Upper lobe of left lung (tissue), 4 donors: Measurements from ENCODE around the gene MROH7.

Source experiments
- EP300 ChIP-seq, 4 donors: sonication (generic); formaldehyde crosslinking; IDR thresholded peaks; one replicate each; pipeline ENCODE4 v1.5.1; 2017; ENCODE audit warnings: antibody characterized with exemption in 4 of 4, control low read depth in 2 of 4
- POLR2A ChIP-seq, 4 donors: fragments of 450-650 bp; IDR thresholded peaks; one replicate each; pipeline ENCODE4 v1.5.1; 2016 to 2017; ENCODE audit warnings: antibody characterized with exemption in 4 of 4, mild to moderate bottlenecking in 2 of 4
- POLR2AphosphoS5 ChIP-seq, 2 donors: sonication (generic); formaldehyde crosslinking; IDR thresholded peaks; one replicate each; pipeline ENCODE4 v1.5.1; 2017; ENCODE audit warnings: antibody characterized with exemption in 2 of 2
- TF ChIP-seq, protein P1 (sequence below), 6 experiments: fragments of 450-650 bp in 4 of 6; fragments of 200-600 bp in 2 of 6; sonication (generic) in 2 of 6; IDR thresholded peaks; one replicate each; pipeline ENCODE4 v1.5.1; 2016 to 2019; ENCODE audit warnings: antibody characterized with exemption in 6 of 6

DNA sequence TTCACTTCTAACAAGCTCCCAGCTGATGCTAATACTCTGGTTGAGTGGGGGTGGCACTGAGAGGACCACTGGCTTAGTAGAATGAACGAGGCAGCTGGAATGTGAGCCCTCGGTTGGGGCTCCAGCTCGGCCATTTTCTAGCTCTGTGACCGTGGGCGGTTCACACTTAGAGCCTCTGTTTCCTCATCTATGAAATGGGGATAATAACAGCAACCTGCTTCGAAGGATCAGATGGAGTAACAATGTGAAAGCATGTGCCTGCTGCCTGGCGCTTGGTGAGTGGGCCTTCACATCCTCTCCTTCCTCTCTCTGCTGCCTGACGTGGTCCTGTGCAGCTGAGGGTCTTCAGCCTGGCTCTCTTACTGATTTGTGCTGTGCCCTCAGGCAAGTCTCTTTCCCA is 53.2 kb downstream of the MROH7 start:
- TF ChIP-seq, protein P1, sequence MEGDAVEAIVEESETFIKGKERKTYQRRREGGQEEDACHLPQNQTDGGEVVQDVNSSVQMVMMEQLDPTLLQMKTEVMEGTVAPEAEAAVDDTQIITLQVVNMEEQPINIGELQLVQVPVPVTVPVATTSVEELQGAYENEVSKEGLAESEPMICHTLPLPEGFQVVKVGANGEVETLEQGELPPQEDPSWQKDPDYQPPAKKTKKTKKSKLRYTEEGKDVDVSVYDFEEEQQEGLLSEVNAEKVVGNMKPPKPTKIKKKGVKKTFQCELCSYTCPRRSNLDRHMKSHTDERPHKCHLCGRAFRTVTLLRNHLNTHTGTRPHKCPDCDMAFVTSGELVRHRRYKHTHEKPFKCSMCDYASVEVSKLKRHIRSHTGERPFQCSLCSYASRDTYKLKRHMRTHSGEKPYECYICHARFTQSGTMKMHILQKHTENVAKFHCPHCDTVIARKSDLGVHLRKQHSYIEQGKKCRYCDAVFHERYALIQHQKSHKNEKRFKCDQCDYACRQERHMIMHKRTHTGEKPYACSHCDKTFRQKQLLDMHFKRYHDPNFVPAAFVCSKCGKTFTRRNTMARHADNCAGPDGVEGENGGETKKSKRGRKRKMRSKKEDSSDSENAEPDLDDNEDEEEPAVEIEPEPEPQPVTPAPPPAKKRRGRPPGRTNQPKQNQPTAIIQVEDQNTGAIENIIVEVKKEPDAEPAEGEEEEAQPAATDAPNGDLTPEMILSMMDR (IDR thresholded peaks at IDR 0.05), result no peak
- TF ChIP-seq POLR2AphosphoS5 (IDR thresholded peaks at IDR 0.05), result no peak
- TF ChIP-seq POLR2A (IDR thresholded peaks at IDR 0.05), result no peak
- no peak for TF ChIP-seq EP300 (IDR thresholded peaks at IDR 0.05)
